ENCODE data around the gene KRT14. TPM values are rescaled to one million over a fixed set of nuclear protein-coding genes. Genes with fewer than 3 reads are reported as not detected.
A peak's percentile ranks its signal among the peaks of the same experiment; 100 is the strongest.

KRT14 gene
- polyA plus RNA-seq, 3 donors: not detected

GRCh38 chr17:41537614-41537954 is 49.1 kb downstream of the KRT14 start:
- intact Hi-C loops (cut with micrococcal nuclease): no loop called here
- Histone ChIP-seq H3K79me2 (ENCODE audit: insufficient read depth, low read length) (no peaks in the 10 kb centered on the region), H3K9ac (ENCODE audit: insufficient read depth, low read length, poor library complexity, severe bottlenecking) (no peak overlapping the region), H3K4me1 (ENCODE audit: control insufficient read depth in 1 of 2, insufficient read depth in 2 of 2, low read length in 2 of 2) (no peaks in the 10 kb centered on the region), H4K20me1 (ENCODE audit: insufficient read depth, low read length) (no peaks in the 10 kb centered on the region), H3K27ac (ENCODE audit: low read depth in 1 of 2, low read length in 2 of 2) (no peak overlapping the region), H3K27me3 (ENCODE audit: control insufficient read depth in 2 of 2, insufficient read depth in 2 of 2, low read length in 2 of 2) (peaks cover 0 to 4% of the 10 kb centered on the region in 2 donors), H3K9me3 (replicated peaks in 1 of 2; ENCODE audit: control insufficient read depth in 1 of 2, insufficient read depth in 1 of 2, low read length in 2 of 2) (no peaks in the 10 kb centered on the region), H3K4me2 (replicated peaks; ENCODE audit: extremely low read depth, low read length, poor library complexity, severe bottlenecking) (no peak overlapping the region), H2AFZ (ENCODE audit: insufficient read depth, low read depth, low read length, poor library complexity, severe bottlenecking) (no peak overlapping the region), H3K4me3 (replicated peaks in 1 of 3; ENCODE audit: low read depth in 2 of 3, low read length in 3 of 3) (no peak overlapping the region), H3K36me3 (replicated peaks in 1 of 2; ENCODE audit: control insufficient read depth in 1 of 2, insufficient read depth in 2 of 2, low read length in 2 of 2) (no peaks in the 10 kb centered on the region)
- H3K4me3 Mint-ChIP-seq: no peak overlapping the region
- no peaks in the 10 kb centered on the region for H3K36me3 Mint-ChIP-seq
- no peak for DNase-seq
- no peaks in the 10 kb centered on the region for H3K4me1 Mint-ChIP-seq
- 100% methylated on average over 2 of the region's 7 CpGs for WGBS (ENCODE audit: insufficient coverage)
- TF ChIP-seq CTCF (IDR thresholded peaks at IDR 0.05): no peak
- H3K9me3 Mint-ChIP-seq: peaks cover 0 to 2% (median 0%) of the 10 kb centered on the region in 7 donors
- H3K27ac Mint-ChIP-seq: no peak overlapping the region
- peaks cover 11 to 38% (median 28%) of the 10 kb centered on the region in 3 donors for H3K27me3 Mint-ChIP-seq (ENCODE audit: low read depth in 3 of 3)

- Mint-ChIP-seq H3K27me3 (ENCODE audit: low read depth in 3 of 3) (peaks cover 14 to 41% (median 31%) of the 10 kb centered on the region in 3 donors), H3K36me3 (no peaks in the 10 kb centered on the region), H3K4me3 (peak overlapping the region in 1 of 2 donors; percentile 16), H3K4me1 (no peaks in the 10 kb centered on the region), H3K9me3 (peaks cover 0 to 2% (median 0%) of the 10 kb centered on the region in 7 donors), H3K27ac (no peak overlapping the region)
- Histone ChIP-seq H3K4me3 (replicated peaks in 1 of 3; ENCODE audit: low read depth in 2 of 3, low read length in 3 of 3) (no peak overlapping the region), H3K9me3 (replicated peaks in 1 of 2; ENCODE audit: control insufficient read depth in 1 of 2, insufficient read depth in 1 of 2, low read length in 2 of 2) (no peaks in the 10 kb centered on the region), H3K4me1 (ENCODE audit: control insufficient read depth in 1 of 2, insufficient read depth in 2 of 2, low read length in 2 of 2) (no peaks in the 10 kb centered on the region), H3K79me2 (ENCODE audit: insufficient read depth, low read length) (no peaks in the 10 kb centered on the region), H3K27me3 (ENCODE audit: control insufficient read depth in 2 of 2, insufficient read depth in 2 of 2, low read length in 2 of 2) (peaks cover 0 to 5% of the 10 kb centered on the region in 2 donors), H3K4me2 (replicated peaks; ENCODE audit: extremely low read depth, low read length, poor library complexity, severe bottlenecking) (no peak overlapping the region), H3K36me3 (replicated peaks in 1 of 2; ENCODE audit: control insufficient read depth in 1 of 2, insufficient read depth in 2 of 2, low read length in 2 of 2) (no peaks in the 10 kb centered on the region), H4K20me1 (ENCODE audit: insufficient read depth, low read length) (no peaks in the 10 kb centered on the region), H2AFZ (ENCODE audit: insufficient read depth, low read depth, low read length, poor library complexity, severe bottlenecking) (no peak overlapping the region), H3K9ac (ENCODE audit: insufficient read depth, low read length, poor library complexity, severe bottlenecking) (no peak overlapping the region), H3K27ac (ENCODE audit: low read depth in 1 of 2, low read length in 2 of 2) (no peak overlapping the region)
- no peak for DNase-seq
- intact Hi-C loops (cut with micrococcal nuclease): no loop called here
- no peak for TF ChIP-seq CTCF (IDR thresholded peaks at IDR 0.05)
- 87% methylated on average over 7 of the region's 7 CpGs for WGBS (ENCODE audit: insufficient coverage)
Measured at GRCh38 chr17:41536741-41537613, 49.7 kb downstream of the KRT14 start.
